ENCODE measurements around the gene LIMA1. TPM values are rescaled to one million over a fixed set of nuclear protein-coding genes. Genes with fewer than 3 reads are reported as not detected.

Gene LIMA1
- total RNA-seq, 2 experiments from 2014 or later = 6.2 to 20.4 TPM

DNA sequence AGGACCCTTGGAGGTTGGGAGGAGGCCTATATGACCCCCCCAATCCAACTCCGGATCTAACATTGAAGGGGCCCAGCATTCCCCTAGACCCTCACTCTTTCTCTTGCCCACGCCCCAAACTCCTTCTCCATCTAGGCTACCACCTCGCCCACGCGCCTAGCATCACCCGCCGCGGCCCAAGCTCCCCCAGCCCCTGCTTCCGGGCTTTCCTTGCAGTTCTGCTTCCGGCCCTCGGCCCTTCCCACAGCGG is 116.6 kb downstream of the LIMA1 start:
- no peak for DNase-seq (ENCODE audit: low spot score)
- POLR2A ChIA-PET = interaction anchor here (0.6 to 3.2 kb wide), 11 partner anchors 13 to 154 kb away, joined by 3 to 18 read pairs (median 4); partner anchors contain the start of genes COX14 and SMARCD1
- Histone ChIP-seq H3K9me3 (ENCODE audit: low read length) (no peaks in the 10 kb centered on the region), H3K4me2 (ENCODE audit: low read length) (peak overlapping the region; percentile 91), H3K9me2 (ENCODE audit: insufficient read depth, low read length) (no peaks in the 10 kb centered on the region), H3K79me2 (ENCODE audit: insufficient read depth, low read depth, low read length) (peaks cover 31% of the 10 kb centered on the region), H3K4me1 (ENCODE audit: insufficient read depth, low read length, poor library complexity, severe bottlenecking) (peaks cover 11% of the 10 kb centered on the region), H3K27ac (ENCODE audit: low read depth, low read length, poor library complexity, severe bottlenecking) (peak overlapping the region; percentile 71), H3K36me3 (ENCODE audit: insufficient read depth, low read length) (no peaks in the 10 kb centered on the region), H3K4me3 (ENCODE audit: low read depth, low read length, poor library complexity, severe bottlenecking) (peak overlapping the region; percentile 93), H4K20me1 (ENCODE audit: insufficient read depth, low read length) (no peaks in the 10 kb centered on the region), H2AFZ (ENCODE audit: low read length) (peak overlapping the region; percentile 80)
- intact Hi-C loops (cut with micrococcal nuclease; ENCODE audit: unreplicated experiment) = loop anchor here (1.0 to 5.0 kb wide), 3 partner anchors 54 to 199 kb away; partner anchors contain the start of genes COX14 and SMARCD1
- no TSS peak for BruUV-seq (replicated peaks)
- TF ChIP-seq, protein P1, sequence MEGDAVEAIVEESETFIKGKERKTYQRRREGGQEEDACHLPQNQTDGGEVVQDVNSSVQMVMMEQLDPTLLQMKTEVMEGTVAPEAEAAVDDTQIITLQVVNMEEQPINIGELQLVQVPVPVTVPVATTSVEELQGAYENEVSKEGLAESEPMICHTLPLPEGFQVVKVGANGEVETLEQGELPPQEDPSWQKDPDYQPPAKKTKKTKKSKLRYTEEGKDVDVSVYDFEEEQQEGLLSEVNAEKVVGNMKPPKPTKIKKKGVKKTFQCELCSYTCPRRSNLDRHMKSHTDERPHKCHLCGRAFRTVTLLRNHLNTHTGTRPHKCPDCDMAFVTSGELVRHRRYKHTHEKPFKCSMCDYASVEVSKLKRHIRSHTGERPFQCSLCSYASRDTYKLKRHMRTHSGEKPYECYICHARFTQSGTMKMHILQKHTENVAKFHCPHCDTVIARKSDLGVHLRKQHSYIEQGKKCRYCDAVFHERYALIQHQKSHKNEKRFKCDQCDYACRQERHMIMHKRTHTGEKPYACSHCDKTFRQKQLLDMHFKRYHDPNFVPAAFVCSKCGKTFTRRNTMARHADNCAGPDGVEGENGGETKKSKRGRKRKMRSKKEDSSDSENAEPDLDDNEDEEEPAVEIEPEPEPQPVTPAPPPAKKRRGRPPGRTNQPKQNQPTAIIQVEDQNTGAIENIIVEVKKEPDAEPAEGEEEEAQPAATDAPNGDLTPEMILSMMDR (conservative IDR thresholded peaks at IDR 0.05; ENCODE audit: low read length) = no peak
- TF ChIP-seq EZH2phosphoT487 (IDR thresholded peaks at IDR 0.05; ENCODE audit: borderline replicate concordance, low read depth, low read length) = no peak
- CTCF ChIA-PET (ENCODE audit: unreplicated experiment) = interaction anchor here (1.3 to 1.9 kb wide), 3 partner anchors 55 to 174 kb away, joined by 4 to 8 read pairs (median 4); partner anchors contain the start of genes COX14 and SMARCD1

DNA sequence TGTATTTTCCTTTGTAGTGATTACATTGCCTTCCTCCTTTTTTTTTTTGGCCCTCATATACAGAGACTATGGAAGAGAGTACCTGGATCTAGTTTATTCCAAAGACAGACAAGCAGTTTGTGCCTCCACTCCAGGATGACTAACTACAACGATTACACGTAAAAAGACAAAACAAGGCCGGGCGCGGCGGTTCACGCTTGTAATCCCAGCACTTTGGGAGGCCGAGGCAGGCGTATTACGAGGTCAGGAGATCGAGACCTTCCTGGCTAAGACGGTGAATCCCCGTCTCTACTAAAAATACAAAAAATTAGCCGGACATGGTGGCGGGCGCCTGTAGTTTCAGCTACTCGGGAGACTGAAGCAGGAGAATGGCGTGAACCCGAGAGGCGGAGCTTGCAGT is 118.4 kb downstream of the LIMA1 start:
- peaks cover 11% of the 10 kb centered on the region for H3K4me1 ChIP-seq (ENCODE audit: insufficient read depth, low read length, poor library complexity, severe bottlenecking)
- H3K27ac ChIP-seq (ENCODE audit: low read depth, low read length, poor library complexity, severe bottlenecking) = no peak overlapping the region
- H3K9me2 ChIP-seq (ENCODE audit: insufficient read depth, low read length) = no peaks in the 10 kb centered on the region
- POLR2A ChIA-PET = interaction anchor here (0.6 to 1.9 kb wide), 4 partner anchors 15 to 129 kb away, joined by 3 to 6 read pairs (median 3); partner anchors contain the start of gene SMARCD1
- TF ChIP-seq, protein P1 (conservative IDR thresholded peaks at IDR 0.05; ENCODE audit: low read length) = no peak
- no peak for TF ChIP-seq EZH2phosphoT487 (IDR thresholded peaks at IDR 0.05; ENCODE audit: borderline replicate concordance, low read depth, low read length)
- no peak overlapping the region; the same call in 1 of the 2 replicates for H3K4me2 ChIP-seq (ENCODE audit: low read length)
- H3K9me3 ChIP-seq (ENCODE audit: low read length) = no peaks in the 10 kb centered on the region
- no peak overlapping the region for H3K4me3 ChIP-seq (ENCODE audit: low read depth, low read length, poor library complexity, severe bottlenecking)
- BruUV-seq (replicated peaks) = no TSS peak
- no peak overlapping the region for H2AFZ ChIP-seq (ENCODE audit: low read length)
- DNase-seq (ENCODE audit: low spot score) = no peak
- H3K36me3 ChIP-seq (ENCODE audit: insufficient read depth, low read length) = peaks cover 9% of the 10 kb centered on the region
- intact Hi-C loops (cut with micrococcal nuclease; ENCODE audit: unreplicated experiment) = loop anchor here (5.0 kb wide), 1 partner anchor 198 kb away; no protein-coding TSS in a partner anchor
- 0 out of 2 replicates have a peak, but pooled peaks cover 5% of the 10 kb centered on the region for H4K20me1 ChIP-seq (ENCODE audit: insufficient read depth, low read length)
- CTCF ChIA-PET (ENCODE audit: unreplicated experiment) = no interaction called here
- peaks cover 36% of the 10 kb centered on the region for H3K79me2 ChIP-seq (ENCODE audit: insufficient read depth, low read depth, low read length)

DNA sequence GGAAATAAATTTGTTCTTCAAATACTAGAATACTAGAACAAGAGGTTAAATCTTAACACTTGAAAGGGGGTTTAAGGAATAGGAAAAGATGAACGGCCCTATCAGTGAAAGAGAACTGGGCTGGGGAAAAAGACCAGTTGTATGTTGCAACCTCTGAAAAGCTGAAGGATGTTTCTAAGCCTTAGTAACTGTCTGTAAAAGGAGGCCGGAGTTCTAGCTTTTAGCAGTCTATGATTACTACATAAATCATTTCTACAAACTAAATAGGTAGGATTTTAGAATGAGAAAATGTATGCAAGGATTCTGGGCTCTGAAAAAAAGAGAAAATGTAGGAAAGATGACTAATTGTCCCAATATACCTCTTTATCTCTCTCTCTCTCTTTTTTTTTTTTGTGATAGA is 121.1 kb downstream of the LIMA1 start:
- H3K79me2 ChIP-seq (ENCODE audit: insufficient read depth, low read depth, low read length) = peaks cover 41% of the 10 kb centered on the region
- no peak overlapping the region for H2AFZ ChIP-seq (ENCODE audit: low read length)
- H4K20me1 ChIP-seq (ENCODE audit: insufficient read depth, low read length) = 0 out of 2 replicates have a peak, but pooled peaks cover 5% of the 10 kb centered on the region
- no peak overlapping the region for H3K27ac ChIP-seq (ENCODE audit: low read depth, low read length, poor library complexity, severe bottlenecking)
- TF ChIP-seq, protein P1 (conservative IDR thresholded peaks at IDR 0.05; ENCODE audit: low read length) = no peak
- no peak for TF ChIP-seq EZH2phosphoT487 (IDR thresholded peaks at IDR 0.05; ENCODE audit: borderline replicate concordance, low read depth, low read length)
- no peak for DNase-seq (ENCODE audit: low spot score)
- no peaks in the 10 kb centered on the region for H3K9me3 ChIP-seq (ENCODE audit: low read length)
- no peaks in the 10 kb centered on the region for H3K9me2 ChIP-seq (ENCODE audit: insufficient read depth, low read length)
- no peak overlapping the region for H3K4me2 ChIP-seq (ENCODE audit: low read length)
- peaks cover 8% of the 10 kb centered on the region for H3K4me1 ChIP-seq (ENCODE audit: insufficient read depth, low read length, poor library complexity, severe bottlenecking)
- BruUV-seq (replicated peaks) = no TSS peak
- POLR2A ChIA-PET = interaction anchor here (0.6 to 0.8 kb wide), 3 partner anchors 13 to 50 kb away, joined by 3 to 4 read pairs (median 3); no protein-coding TSS in a partner anchor
- no peak overlapping the region for H3K4me3 ChIP-seq (ENCODE audit: low read depth, low read length, poor library complexity, severe bottlenecking)
- intact Hi-C loops (cut with micrococcal nuclease; ENCODE audit: unreplicated experiment) = no loop called here
- H3K36me3 ChIP-seq (ENCODE audit: insufficient read depth, low read length) = peaks cover 21% of the 10 kb centered on the region
- CTCF ChIA-PET (ENCODE audit: unreplicated experiment) = interaction anchor here (0.5 kb wide), 1 partner anchor 91 kb away, joined by 4 read pairs; no protein-coding TSS in a partner anchor
